Measurements from ENCODE around the gene HES7.
"Not testable (repeated sequence)": the region's sequence is repeated elsewhere in the genome, so short reads cannot be mapped to it uniquely, and the experiment has no call there.

HES7 gene
- total RNA-seq = 0.07 to 0.24 reads per million in 2 donors

DNA sequence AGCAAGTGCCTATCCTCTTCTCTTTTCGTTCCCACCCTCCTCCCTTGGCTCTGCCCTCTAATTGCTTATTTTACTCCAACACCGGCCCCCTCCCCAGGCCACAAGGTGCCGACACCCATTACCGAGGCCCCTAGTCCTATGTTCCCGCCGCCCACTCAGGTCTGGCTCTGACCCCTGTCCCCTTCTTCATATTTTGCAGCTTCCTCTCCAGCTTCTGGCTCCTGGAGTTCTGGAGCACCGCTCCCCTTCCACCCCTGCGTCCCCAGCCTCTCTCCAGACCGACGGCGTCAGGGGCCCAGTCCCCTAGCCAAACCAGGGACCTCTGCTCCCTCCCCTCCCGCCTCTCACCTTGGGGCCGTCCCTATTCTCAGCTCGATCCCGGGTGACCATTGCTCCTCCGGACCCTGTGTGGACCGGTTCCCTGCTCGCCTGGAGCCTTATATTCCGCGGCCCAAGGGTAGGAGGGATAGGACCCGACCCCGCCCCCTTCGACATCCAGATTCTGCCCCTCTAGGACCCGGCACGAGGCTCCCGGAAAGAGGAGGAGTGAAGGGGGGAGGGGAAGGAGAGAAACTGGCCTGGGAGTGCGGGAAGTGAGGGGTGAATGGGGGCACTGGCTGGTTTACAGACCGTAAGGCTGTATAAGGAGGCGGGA, at the start of gene HES7:
Gene HES7, minus strand, starts transcription at position 412 of the 655 bp plus-strand sequence. Its CDS starts 22 bp downstream, at position 390.
- DNase-seq = no peak

DNA sequence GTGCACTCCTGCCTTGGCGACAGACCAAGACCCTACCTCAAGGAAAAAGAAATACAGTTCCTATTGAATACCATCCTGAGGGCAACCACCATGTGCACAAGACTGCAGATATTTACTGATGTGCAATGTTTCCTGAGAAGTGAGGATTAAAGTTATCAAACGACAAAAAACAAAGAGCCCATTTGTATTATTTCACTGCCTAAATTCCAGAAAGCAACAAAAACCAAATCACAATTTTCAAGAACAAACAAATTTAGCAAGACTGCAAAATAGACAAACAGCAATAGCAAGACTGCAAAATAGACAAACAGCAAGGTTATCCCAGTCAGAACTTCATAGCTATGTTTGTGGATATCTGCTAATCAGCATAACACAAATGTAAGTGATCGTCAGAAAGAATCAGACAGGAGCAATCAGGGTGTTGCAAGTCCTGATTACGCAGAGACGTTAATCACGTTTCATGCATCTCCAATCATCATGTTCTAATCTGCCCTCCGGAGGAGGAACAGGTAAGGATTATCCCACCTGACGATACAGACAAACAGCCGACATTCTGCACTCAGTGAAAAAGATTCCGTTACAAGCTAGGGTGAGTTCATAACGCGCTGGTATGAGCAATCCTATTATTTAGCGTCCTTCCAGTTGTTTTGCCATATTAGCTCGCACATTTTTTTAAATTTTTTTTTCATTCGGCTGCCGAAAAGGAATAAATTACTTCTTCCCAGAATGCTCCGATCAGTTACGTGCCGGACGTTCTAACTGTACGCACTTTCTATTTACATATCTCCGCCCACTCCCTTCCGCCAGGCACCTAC, 49.4 kb upstream of the HES7 start:
- no peak for DNase-seq

DNA sequence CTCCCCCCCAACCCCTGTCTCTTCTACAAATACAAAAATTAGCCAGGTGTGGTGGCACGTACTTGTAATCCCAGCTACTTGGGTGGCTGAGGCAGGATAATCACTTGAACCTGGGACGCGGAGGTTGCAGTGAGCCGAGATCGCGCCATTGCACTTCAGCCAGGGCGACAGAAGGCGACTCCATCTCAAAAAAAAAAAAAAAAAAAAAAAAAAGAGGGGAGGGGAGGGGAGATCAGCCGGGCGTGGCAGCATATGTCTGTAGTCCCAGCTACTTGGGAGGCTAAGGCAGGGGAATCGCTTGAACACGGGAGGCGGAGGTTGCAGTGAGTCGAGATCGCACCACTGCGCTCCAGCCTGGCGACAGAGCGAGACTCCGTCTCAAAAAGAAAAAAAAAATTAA, 46.3 kb upstream of the HES7 start:
- DNase-seq = not testable (repeated sequence)

DNA sequence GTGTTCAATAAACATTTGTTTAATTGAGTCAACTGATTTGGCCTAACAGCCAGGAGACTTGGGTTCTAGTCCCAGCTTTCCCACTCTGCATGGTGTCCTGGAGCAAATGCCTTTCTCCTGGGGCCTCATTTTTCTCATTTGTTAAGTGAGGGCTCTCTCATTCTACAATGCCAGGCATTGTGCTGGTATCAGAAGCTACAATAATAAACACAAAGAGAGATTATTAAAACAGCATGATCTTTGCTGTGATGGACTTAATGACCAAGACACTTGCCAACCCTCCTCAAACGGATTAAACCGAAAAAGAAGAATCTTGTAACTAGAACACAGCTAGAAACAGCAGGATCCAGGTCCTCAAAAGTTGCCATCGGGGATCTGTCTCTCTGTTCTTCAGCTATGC, 43.6 kb upstream of the HES7 start:
- no peak for DNase-seq

DNA sequence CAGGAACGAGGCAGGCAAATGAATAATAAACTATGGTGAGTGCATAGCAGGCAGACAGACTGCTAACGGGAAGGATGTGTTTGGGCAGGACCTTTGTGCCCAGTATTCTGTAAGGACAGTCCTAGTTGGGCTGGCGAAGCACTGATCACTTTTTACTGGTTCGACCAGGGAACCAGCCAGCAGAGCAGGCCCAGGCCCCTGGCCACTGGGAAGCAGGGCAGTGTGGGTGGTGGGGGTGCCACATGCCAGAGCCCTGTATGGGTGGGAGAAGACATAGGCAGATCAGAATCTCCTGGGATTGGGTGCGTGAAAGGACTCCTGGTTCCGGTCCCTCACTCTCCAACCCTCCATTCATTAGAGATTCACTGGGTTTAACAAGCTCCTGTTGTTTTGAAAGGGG, 42.8 kb upstream of the HES7 start:
- no peak for DNase-seq

DNA sequence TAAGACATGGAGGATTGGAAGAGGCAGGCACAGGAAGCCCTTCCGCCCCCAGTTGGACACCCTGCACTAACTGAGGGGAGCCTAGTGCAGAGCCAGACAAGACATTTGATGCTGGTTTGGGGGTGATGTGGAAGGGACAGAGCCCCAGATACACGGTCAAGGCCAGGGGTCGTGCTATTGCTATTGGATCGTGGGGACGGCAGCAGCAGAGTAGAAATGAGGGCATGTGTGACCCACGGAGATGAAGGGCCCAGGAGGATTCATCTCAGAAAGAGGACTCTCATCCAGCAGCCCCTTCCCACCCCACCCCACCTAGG, 40.9 kb upstream of the HES7 start:
- DNase-seq = no peak

DNA sequence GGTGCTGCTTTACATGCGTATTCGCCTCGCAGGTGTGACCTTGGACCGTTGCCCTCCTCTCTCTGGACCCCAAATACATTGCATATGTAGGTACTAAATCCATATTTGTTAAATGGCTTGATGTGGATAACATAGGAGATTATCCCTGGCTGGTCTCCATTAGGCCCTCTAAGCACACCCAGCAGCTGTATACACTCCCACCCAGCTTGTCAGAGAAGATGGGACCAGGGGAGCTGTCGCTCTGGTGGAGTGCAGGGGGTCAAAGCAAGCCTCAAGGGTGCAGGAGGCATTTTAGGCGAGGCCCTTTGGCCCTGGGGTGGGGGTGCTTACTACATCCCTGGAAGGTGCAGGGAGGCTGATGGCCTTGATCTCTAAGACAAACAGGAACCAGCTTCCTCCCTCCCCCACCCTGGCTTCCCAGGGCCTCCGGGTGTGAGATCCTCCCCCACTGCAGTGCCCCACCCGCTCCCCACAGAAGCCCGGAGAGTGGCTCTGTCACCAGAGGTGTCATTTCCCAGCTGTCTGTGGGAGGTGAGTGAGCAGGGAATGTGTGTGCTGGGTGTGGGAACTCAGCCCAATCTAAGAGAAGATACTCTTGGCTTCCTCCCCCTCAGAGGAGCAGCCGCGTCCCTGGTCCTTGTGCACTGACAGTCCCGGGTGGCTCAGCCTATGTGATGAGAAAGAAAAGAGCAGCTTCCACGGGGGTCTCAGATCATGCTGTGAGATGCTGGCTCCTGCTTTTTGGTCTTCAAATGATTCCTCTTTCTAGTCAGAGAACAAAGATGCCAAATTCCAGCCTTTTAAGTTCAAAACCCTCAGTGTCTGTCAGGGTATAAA, 40.3 kb upstream of the HES7 start:
- peak; percentile 61 for DNase-seq

DNA sequence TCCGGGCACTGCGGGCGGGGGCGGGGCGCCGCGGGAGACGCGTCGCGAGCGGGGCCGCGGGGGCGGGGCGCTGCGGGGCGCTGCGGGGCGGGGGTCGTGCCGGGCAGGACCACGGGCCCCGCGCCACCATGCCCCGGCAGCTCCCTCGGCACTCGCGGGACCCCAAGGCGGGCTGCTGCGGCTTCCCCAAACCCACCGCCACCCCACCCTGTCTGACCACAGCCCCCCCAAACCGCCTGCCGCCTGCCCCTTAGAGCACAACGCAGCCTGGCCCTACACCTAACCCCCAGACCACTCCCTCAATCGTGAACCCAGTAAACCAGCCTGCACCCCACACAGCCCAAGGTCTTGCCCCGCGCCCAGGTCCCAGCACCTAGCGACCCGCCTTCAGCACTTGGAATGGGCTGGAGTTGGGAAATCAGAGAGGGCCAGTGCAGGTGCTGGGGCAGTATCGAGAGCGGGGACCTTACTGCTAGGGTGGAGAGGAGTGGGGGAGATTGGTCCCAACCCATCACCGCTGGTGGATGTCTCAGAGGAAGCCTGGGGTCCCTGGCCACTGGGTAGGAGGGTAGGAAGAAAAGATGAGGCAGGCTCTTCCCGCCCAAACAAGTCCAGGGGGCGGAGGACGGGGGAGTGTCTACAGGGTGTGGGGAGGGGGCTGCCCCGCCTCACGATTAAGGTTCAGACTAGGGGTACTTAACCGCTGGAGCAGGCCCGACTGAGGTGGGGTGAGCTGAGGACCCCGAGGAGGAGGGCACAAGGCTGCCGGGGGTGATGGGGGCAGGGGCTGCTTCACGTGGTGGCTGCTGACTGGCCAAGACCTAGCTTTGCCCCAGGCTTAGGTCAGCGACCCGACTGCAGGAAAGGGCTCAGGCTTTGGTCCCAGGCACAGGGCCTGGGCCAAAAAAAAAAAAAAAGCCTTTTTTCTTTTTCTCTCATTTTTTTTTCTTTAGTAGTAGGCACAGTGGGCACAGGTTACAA, 39.4 kb upstream of the HES7 start:
- DNase-seq = no peak

DNA sequence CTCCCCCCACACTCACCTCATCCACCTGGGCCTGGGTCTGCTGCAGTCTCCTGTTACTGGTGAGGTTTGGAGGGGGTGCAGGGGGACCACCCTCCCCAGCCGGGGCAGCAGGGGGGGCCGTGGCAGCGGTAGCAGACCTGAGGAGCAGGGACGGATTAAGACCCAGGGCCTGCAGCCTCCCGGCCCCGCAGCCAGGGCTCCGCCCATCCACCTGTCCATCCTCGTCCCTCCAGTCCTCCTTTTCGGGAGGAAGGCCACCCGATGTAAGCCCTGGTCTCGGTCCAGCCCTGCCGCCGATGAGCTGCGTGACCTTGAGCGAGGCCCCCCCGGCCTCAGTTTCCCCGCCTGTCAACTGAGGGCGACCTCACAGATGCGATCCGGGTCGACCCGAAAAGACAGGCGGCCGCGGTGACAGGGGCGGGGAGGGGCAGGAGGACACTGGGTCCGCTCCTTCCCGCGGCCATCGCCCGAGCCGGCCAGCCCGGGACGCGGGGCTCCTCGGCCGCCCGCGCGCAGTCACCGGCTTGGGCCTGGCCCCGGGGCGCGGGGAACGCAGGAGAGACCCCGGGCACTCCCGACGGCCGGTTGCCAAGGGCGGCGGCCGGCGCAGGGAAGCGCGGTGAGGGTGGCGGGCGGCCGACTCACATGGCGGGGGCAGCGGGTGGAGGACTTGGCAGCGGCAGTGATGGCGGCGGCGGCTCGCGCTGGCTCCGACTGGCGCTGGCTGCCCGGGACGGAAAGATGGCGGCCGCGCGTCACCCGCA, 38.5 kb upstream of the HES7 start, which contains the start of gene VAMP2:
Gene VAMP2, minus strand, starts transcription at position 716 of the 764 bp plus-strand sequence. Its CDS starts 69 bp downstream, at position 647.
- DNase-seq = peak; percentile 82

DNA sequence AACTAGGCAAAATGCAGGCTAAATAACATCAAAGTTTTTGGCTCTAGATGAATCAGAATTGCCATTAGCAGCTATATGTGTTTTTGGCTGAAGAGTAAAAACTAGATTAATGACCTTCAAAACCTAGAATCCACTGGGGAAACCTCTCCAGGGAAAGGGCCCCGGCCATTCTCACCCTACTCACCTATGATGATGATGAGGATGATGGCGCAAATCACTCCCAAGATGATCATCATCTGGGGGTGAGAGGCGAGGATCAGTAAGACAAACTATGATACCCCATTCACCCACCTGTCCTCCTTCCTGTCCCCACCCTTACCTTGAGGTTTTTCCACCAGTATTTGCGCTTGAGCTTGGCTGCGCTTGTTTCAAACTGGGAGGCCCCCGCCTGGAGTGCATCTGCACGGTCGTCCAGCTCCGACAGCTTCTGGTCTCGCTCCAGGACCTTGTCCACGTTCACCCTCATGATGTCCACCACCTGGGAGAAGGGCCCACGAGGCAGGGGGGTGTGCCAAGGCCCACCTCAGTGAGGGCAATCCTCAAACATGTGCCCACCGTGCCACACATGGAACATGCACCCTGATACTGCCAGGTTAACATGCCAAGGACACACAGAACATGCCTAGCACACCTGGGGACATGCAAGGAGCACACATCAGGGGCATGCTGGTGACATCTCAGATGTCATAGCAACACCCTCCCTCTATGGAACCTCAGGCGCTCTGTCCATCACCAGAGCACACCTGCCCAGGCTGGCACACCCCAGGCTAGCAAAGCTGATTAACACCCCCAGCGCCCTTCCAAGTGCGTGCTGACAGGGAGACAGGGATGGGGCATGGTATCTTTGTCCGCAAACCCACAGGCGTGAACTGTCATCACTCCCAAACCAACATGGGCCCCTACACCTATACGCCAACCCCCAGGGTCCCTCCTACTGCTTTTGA, 37.7 kb upstream of the HES7 start:
- no peak for DNase-seq

DNA sequence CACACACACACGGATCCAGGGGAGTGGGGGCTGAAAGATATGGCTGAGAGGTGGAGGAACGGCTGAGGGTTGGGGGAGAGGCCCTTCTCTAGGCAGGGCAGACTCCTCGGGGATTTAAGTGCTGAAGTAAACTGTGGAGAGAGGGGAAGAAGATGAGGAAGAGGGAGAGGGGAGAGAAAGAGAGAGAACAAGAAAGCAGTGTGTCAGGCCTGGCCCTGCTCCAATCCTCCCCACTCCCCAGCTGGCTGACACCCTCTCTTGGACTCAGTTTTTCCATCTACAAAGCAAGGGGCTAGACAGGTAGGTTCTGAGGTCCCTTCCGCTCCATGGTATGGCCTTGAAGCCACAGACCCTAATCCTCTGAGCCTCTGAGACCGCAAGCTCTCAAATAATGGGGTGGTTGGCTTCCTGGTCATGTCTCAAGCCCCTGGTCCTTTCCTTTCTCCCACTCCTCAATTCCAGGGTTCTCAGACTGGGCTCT, 36.9 kb upstream of the HES7 start:
- no peak for DNase-seq

DNA sequence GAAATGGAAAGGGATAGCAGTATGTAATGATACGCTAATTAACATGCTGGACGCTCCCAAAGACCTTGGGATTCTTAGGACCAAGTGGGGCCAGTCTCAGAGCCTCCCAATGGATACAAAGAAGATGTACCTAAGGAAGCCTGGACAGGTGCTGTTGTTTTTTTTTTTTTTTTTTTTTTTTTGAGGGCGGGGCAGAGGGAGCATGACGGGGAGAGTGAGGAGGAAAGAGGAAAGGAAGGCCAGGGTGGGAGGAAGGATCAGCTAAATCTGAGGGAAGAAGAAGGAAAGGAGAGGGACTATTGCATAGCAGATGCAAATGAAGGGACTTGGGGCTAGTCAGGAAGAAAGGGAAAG, 36.3 kb upstream of the HES7 start:
- DNase-seq = no peak

DNA sequence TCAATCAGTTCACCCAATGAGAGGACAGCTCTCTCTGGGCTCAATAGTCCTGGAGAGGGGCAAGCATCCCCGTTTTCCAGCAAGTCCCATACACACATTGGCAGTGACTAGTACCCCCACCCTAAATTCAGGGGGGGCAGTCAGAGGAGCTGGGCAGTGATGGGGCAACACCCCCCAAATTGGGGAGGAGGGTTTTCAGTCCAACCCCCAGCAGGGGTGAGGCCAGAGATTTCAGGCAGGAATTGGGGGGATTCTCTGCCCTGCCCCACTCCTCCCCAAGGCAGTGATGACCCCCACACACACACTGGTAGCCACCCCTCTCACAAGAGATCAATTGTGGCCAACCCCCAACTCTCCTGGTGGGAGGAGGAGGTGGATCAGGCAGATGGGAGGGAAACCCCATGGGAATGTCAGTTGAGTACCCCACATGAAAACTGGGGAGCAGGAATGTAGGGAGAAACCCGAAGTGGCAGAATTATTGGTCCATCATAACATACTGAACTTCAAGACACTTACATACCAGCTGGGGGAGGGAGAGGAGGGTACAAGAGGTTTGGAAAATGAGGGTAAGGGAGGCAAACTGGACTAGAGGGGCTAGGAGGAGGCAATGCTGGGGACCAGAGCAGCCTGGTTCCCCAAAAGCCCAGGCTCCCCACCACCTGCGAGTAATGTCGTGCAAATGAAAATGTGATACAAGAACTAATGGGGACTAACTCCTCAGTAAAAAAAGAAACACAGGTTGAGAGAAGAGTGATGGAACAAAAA, 35.7 kb upstream of the HES7 start:
- no peak for DNase-seq

DNA sequence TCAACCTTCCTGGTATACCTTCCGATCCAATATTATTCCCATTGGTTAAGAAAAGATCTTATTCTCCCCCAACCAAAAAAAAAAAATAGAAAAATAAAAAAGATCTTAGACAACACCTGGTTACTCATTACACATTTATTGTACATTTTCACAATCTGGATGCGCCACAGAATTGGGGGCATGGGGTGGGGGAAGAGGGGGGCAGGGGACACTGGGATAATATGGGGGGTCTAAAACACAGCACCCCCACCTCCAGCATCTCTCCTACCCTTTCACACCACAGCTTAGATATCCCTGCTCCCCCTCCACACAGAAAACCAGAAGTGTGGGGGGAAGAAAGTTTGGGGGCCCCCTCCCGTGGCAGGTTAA, 35.1 kb upstream of the HES7 start:
- DNase-seq = no peak

DNA sequence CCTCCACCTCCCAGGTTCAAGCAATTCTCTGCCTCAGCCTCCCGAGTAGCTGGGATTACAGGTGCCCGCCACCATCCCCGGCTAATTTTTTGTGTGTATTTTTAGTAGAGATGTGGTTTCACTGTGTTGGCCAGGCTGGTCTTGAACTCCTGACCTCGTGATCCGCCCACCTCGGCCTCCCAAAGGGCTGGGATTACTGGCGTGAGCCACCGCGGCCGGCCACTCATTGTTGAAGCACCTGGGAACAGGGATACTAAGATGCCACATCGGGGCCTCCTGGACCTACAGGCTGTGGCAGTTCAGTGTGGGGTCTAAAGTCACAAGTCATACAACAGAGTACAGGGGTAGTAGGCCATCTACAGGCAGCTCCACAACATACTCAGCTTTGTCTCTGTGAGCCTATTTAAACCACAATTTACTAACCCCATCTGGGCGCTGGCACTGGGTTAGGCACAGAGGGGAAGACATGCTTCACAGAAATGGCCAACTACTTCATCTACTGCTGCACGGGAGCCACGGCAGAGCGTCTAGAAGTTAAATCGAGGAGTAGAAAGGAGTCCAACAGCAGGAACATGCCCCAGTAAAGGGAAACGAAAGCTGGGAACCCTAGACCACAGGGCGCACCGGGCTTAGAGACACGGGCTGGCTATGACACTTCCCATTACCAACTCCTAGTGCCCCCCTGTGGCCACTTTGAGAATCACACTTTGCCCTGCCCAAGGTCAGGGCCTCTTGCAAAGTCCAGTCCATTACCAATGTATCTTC, 34.5 kb upstream of the HES7 start:
- DNase-seq = peak; percentile 90

DNA sequence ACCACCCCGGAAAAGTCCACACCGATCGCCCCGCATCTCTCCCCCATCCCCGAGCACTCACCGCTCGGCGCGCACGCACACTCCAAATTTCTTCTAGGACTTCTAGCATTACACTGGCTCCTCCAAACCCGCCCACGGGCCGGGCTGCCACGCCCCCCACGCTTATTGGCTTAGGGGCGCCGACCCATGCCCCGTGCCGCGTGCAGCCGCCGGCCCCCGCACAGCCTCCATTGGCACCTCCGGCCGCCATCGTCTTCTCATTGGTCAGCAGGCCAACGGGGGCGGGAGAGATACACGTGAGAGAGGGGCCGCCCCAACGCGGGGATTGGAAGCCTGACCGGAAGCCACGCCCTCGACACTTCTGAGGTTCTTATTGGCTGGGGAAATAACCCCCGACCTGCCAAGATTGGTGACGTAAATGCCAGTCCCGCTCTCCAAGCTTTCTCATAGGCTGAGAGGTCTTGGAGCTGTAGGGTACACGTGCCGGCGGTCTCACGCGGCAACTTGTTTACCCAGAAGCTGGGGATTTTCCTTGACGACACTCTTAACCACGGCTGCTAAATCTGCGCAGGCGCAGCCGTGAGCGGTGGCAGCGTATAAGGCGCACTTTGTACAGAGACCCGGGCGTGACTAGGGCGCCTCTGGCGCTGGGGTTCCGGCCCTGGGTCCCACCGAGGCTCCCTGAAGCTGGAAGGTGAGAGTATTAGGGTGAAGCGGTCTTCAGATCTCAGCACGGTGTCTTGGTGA, 32.5 kb upstream of the HES7 start:
- peak; percentile 99 for DNase-seq

DNA sequence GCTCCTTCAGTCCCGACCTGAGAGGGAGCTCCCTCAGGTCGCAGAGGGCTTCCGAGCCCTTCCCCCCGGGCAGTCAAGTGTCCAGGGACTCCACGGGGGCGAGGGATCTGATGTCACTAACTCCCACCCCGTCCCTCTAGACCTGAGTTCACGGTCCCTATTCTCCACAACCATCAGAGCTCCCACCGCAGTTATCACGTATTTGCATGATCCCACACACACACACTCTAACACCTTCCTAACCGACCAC, 32.0 kb upstream of the HES7 start:
- DNase-seq = no peak
